ENCODE data around the gene ITIH4.

DNA sequence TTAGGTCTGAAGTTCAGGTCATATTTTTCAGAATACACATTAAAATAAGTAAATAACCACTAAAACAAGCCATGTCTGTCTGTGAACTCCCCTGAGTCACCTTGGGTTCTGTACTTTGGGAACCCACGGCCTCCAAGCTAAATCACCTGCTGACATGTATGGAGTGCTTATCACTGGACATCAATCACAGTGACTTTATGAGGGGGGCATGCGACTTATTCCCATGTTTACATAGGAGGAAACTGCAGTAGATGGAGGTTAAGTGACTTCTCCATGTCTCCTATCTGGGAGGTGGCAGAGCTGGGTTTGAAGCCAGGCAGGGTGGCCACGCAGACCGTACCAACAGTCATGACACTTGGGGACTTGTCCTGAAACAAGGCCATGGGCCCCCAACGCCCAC, 8.1 kb downstream of the ITIH4 start:
- TF ChIP-seq, protein P1, sequence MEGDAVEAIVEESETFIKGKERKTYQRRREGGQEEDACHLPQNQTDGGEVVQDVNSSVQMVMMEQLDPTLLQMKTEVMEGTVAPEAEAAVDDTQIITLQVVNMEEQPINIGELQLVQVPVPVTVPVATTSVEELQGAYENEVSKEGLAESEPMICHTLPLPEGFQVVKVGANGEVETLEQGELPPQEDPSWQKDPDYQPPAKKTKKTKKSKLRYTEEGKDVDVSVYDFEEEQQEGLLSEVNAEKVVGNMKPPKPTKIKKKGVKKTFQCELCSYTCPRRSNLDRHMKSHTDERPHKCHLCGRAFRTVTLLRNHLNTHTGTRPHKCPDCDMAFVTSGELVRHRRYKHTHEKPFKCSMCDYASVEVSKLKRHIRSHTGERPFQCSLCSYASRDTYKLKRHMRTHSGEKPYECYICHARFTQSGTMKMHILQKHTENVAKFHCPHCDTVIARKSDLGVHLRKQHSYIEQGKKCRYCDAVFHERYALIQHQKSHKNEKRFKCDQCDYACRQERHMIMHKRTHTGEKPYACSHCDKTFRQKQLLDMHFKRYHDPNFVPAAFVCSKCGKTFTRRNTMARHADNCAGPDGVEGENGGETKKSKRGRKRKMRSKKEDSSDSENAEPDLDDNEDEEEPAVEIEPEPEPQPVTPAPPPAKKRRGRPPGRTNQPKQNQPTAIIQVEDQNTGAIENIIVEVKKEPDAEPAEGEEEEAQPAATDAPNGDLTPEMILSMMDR (IDR thresholded peaks at IDR 0.05), result no peak
- TF ChIP-seq POLR2AphosphoS5 (IDR thresholded peaks at IDR 0.05), result no peak
- no peak for TF ChIP-seq POLR2A (IDR thresholded peaks at IDR 0.05)

Data from breast epithelium (tissue), 3 donors.